HCT116 (cell line): Measurements from ENCODE around the gene MEIS2. TPM values are rescaled to one million over a fixed set of nuclear protein-coding genes. Genes with fewer than 3 reads are reported as not detected.

ENCODE experiments used
- ATAC-seq: fragments of 200-7000 bp; cut with Tn5 transposase; 2 replicates; pipeline ENCODE4 v1.9.1; 2020; ENCODE audit warnings: mild to moderate bottlenecking, moderate library complexity
- BruUV-seq: library from RNA; stranded (reverse); fragments of 400-500 nt; replicated peaks from 2 replicates; lab custom pipeline; 2021; lab: Mats Ljungman, UMichigan
- CTCF ChIA-PET: fragments of 300-600 bp; sonication (Branson Sonifier 250); formaldehyde crosslinking; loops from one replicate; lab custom pipeline; 2021; ENCODE audit warnings: antibody characterized with exemption; lab: Charles Lee
- POLR2A ChIA-PET: fragments of 300-600, 350-600 bp; sonication (Branson Sonifier 250); formaldehyde crosslinking; loops from one replicate; lab custom pipeline; 2021; ENCODE audit warnings: antibody characterized with exemption; lab: Charles Lee
- RAD21 ChIA-PET, 2 experiments: fragments of 300-600 bp; sonication (Branson Sonifier 250); formaldehyde crosslinking; loops; one replicate each; lab custom pipeline; 2023; ENCODE audit warnings: low total read pairs in 2 of 2; ENCODE audit not compliant: uncharacterized antibody in 2 of 2, unreplicated experiment in 2 of 2, low non-redundant PET in 1 of 2; lab: Charles Lee
- DNase-seq: peaks from one replicate; pipeline ENCODE4 v3.0.0-alpha.2; 2010; ENCODE audit warnings: low read depth, low spot score
- H2AFZ ChIP-seq: fragments of 200-600 bp; shearing (Covaris generic), sonication (generic); 2 replicates; pipeline ENCODE4 v1.6.1; 2017; ENCODE audit warnings: low read depth, mixed run types, mixed read lengths, antibody characterized with exemption, low read length; ENCODE audit not compliant: poor library complexity, severe bottlenecking
- H3K27ac ChIP-seq: 2 replicates; pipeline ENCODE4 v1.5.1; 2012; ENCODE audit warnings: low read depth, low read length
- H3K27me3 ChIP-seq: fragments of 200-600 bp; sonication (generic); 2 replicates; pipeline ENCODE4 v1.6.1; 2016; ENCODE audit warnings: mixed run types, low read length, mixed read lengths; ENCODE audit not compliant: insufficient read depth
- H3K36me3 ChIP-seq, 2 experiments: fragments of 200-500 bp in 1 of 2; fragments of 200-600 bp in 1 of 2; sonication (Bioruptor generic) in 1 of 2; sonication (generic) in 1 of 2; 2 replicates each; pipeline versions ENCODE4 v1.5.1 to v1.6.1; 2014 to 2016; ENCODE audit warnings: low read length in 2 of 2, inconsistent platforms in 1 of 2, mixed read lengths in 1 of 2, mixed run types in 1 of 2; ENCODE audit not compliant: insufficient read depth in 2 of 2, control insufficient read depth in 1 of 2
- H3K4me1 ChIP-seq, 2 experiments: fragments of 200-600 bp in 1 of 2; sonication (generic) in 1 of 2; 2 replicates each; pipeline versions ENCODE4 v1.5.1 to v1.6.1; 2012 to 2017; ENCODE audit warnings: low read length in 2 of 2, inconsistent platforms in 1 of 2, mild to moderate bottlenecking in 1 of 2, mixed read lengths in 1 of 2, mixed run types in 1 of 2, moderate library complexity in 1 of 2; ENCODE audit not compliant: insufficient read depth in 2 of 2, control insufficient read depth in 1 of 2
- H3K4me2 ChIP-seq: fragments of 200-600 bp; sonication (generic); 2 replicates; pipeline ENCODE4 v1.6.1; 2017; ENCODE audit warnings: mixed run types, low read length, mixed read lengths
- H3K4me3 ChIP-seq, 2 experiments: fragments of 200-600 bp in 1 of 2; sonication (generic) in 1 of 2; replicated peaks in 1 of 2; 2 replicates each; pipeline ENCODE4 v1.5.1; 2011 to 2016; ENCODE audit warnings: low read length in 2 of 2, control low read depth in 1 of 2, low read depth in 1 of 2, mild to moderate bottlenecking in 1 of 2, mixed read lengths in 1 of 2, mixed run types in 1 of 2
- H3K79me2 ChIP-seq: fragments of 200-600 bp; sonication (generic); 2 replicates; pipeline ENCODE4 v1.6.1; 2017; ENCODE audit warnings: mild to moderate bottlenecking, mixed run types, low read length, moderate library complexity, mixed read lengths; ENCODE audit not compliant: insufficient read depth
- H3K9ac ChIP-seq: fragments of 200-600 bp; sonication (generic); 2 replicates; pipeline ENCODE4 v1.6.1; 2016; ENCODE audit warnings: low read length, mixed read lengths
- H3K9me2 ChIP-seq: fragments of 200-600 bp; sonication (generic), shearing (Covaris generic); 2 replicates; pipeline ENCODE4 v1.6.1; 2017; ENCODE audit warnings: mixed run types, mild to moderate bottlenecking, moderate library complexity; ENCODE audit not compliant: insufficient read depth
- H3K9me3 ChIP-seq, 2 experiments: fragments of 200-500 bp in 1 of 2; fragments of 200-600 bp in 1 of 2; sonication (Bioruptor generic) in 1 of 2; sonication (generic) in 1 of 2; 2 replicates each; pipeline ENCODE4 v1.6.1; 2014 to 2017; ENCODE audit warnings: low read length in 2 of 2, mixed read lengths in 2 of 2, inconsistent platforms in 1 of 2, low read depth in 1 of 2, mild to moderate bottlenecking in 1 of 2, mixed run types in 1 of 2, moderate library complexity in 1 of 2; ENCODE audit not compliant: control insufficient read depth in 1 of 2, insufficient read depth in 1 of 2
- H4K20me1 ChIP-seq: fragments of 200-600 bp; sonication (generic), shearing (Covaris generic); 2 replicates; pipeline ENCODE4 v1.6.1; 2017; ENCODE audit warnings: mixed run types, mild to moderate bottlenecking, moderate library complexity; ENCODE audit not compliant: insufficient read depth
- CBX3 ChIP-seq: IDR thresholded peaks from 2 replicates; pipeline ENCODE4 v1.6.1; 2012; ENCODE audit warnings: low read depth
- CEBPB ChIP-seq: IDR thresholded peaks from 2 replicates; pipeline ENCODE4 v1.6.1; 2012; ENCODE audit warnings: low read depth
- EGR1 ChIP-seq: IDR thresholded peaks from 2 replicates; pipeline ENCODE4 v1.6.1; 2012; ENCODE audit warnings: low read depth
- ELF1 ChIP-seq: IDR thresholded peaks from 2 replicates; pipeline ENCODE4 v1.6.1; 2012; ENCODE audit warnings: low read depth, borderline replicate concordance
- EZH2phosphoT487 ChIP-seq: fragments of 200-600 bp; IDR thresholded peaks from 2 replicates; pipeline ENCODE4 v1.6.1; 2018; ENCODE audit warnings: antibody characterized with exemption, borderline replicate concordance
- RAD21 ChIP-seq: IDR thresholded peaks from 2 replicates; pipeline ENCODE4 v1.6.1; 2012; ENCODE audit warnings: low read depth, mild to moderate bottlenecking
- SIN3A ChIP-seq: IDR thresholded peaks from 2 replicates; pipeline ENCODE4 v1.6.1; 2012; ENCODE audit warnings: low read depth
- SP1 ChIP-seq: IDR thresholded peaks from 2 replicates; pipeline ENCODE4 v1.6.1; 2012; ENCODE audit warnings: low read depth
- SRF ChIP-seq: IDR thresholded peaks from 2 replicates; pipeline ENCODE4 v1.6.1; 2012; ENCODE audit warnings: low read depth
- TCF7L2 ChIP-seq: IDR thresholded peaks from 2 replicates; pipeline ENCODE4 v1.7.0; 2011; ENCODE audit warnings: borderline replicate concordance, inconsistent platforms; ENCODE audit not compliant: insufficient read depth, insufficient read length; ENCODE audit errors: extremely low read depth
- ZNF274 ChIP-seq: fragments of 200-500 bp; sonication (Bioruptor generic); IDR thresholded peaks from 2 replicates; pipeline ENCODE4 v1.6.1; 2014; ENCODE audit warnings: mild to moderate bottlenecking, low read depth, low read length, inconsistent platforms
- intact Hi-C: fragments of 100-400 bp; cut with micrococcal nuclease; formaldehyde crosslinking; loops from 2 replicates; pipeline ENCODE4 v1.10.0; 2022
- total RNA-seq: library from RNA; stranded (reverse); gene quantifications from one replicate; pipeline ENCODE4 v1.2.1, GENCODE V29; 2021; ENCODE audit not compliant: unreplicated experiment
- TF ChIP-seq, protein P1 (sequence below): IDR thresholded peaks from 2 replicates; pipeline ENCODE4 v1.6.1; 2012
- TF ChIP-seq, protein P2 (sequence below): IDR thresholded peaks from 2 replicates; pipeline ENCODE4 v1.6.1; 2011; ENCODE audit warnings: mild to moderate bottlenecking, low read length, moderate library complexity; ENCODE audit not compliant: insufficient replicate concordance; ENCODE audit errors: extremely low read depth
- TF ChIP-seq, protein P3 (sequence below): IDR thresholded peaks from 2 replicates; pipeline ENCODE4 v1.6.1; 2012
- TF ChIP-seq, protein P4 (sequence below), 3 experiments: fragments of 200-600 bp in 1 of 3; sonication (generic) in 1 of 3; IDR thresholded peaks in 2 of 3; conservative IDR thresholded peaks in 1 of 3; 2 replicates each; pipeline ENCODE4 v1.5.1; 2012 to 2017; ENCODE audit warnings: low read depth in 2 of 3, low read length in 2 of 3, antibody characterized with exemption in 1 of 3, borderline replicate concordance in 1 of 3, control low read depth in 1 of 3, mild to moderate bottlenecking in 1 of 3, mixed read lengths in 1 of 3, mixed run types in 1 of 3, moderate library complexity in 1 of 3; ENCODE audit not compliant: insufficient read depth in 1 of 3
- TF ChIP-seq, protein P5 (sequence below): IDR thresholded peaks from 2 replicates; pipeline ENCODE4 v1.6.1; 2012; ENCODE audit warnings: low read depth

Gene MEIS2
- total RNA-seq, 1 experiment from 2014 or later = 11.5 TPM

GRCh38 chr15:36978126-36978525 lies 122.2 kb downstream of the MEIS2 start:
- POLR2A ChIA-PET = no interaction called here
- no peaks in the 10 kb centered on the region for H3K4me1 ChIP-seq
- TF ChIP-seq TCF7L2 (no peak), CBX3 (no peak), SIN3A (no peak), EGR1 (no peak), CEBPB (no peak), SP1 (no peak), ZNF274 (no peak), SRF (no peak), EZH2phosphoT487 (no peak), RAD21 (no peak), ELF1 (no peak)
- TF ChIP-seq, protein P1, sequence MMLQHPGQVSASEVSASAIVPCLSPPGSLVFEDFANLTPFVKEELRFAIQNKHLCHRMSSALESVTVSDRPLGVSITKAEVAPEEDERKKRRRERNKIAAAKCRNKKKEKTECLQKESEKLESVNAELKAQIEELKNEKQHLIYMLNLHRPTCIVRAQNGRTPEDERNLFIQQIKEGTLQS = no peak
- TF ChIP-seq, protein P2, sequence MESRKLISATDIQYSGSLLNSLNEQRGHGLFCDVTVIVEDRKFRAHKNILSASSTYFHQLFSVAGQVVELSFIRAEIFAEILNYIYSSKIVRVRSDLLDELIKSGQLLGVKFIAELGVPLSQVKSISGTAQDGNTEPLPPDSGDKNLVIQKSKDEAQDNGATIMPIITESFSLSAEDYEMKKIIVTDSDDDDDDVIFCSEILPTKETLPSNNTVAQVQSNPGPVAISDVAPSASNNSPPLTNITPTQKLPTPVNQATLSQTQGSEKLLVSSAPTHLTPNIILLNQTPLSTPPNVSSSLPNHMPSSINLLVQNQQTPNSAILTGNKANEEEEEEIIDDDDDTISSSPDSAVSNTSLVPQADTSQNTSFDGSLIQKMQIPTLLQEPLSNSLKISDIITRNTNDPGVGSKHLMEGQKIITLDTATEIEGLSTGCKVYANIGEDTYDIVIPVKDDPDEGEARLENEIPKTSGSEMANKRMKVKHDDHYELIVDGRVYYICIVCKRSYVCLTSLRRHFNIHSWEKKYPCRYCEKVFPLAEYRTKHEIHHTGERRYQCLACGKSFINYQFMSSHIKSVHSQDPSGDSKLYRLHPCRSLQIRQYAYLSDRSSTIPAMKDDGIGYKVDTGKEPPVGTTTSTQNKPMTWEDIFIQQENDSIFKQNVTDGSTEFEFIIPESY = no peak
- TF ChIP-seq, protein P3, sequence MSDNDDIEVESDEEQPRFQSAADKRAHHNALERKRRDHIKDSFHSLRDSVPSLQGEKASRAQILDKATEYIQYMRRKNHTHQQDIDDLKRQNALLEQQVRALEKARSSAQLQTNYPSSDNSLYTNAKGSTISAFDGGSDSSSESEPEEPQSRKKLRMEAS = no peak
- TF ChIP-seq, protein P4, sequence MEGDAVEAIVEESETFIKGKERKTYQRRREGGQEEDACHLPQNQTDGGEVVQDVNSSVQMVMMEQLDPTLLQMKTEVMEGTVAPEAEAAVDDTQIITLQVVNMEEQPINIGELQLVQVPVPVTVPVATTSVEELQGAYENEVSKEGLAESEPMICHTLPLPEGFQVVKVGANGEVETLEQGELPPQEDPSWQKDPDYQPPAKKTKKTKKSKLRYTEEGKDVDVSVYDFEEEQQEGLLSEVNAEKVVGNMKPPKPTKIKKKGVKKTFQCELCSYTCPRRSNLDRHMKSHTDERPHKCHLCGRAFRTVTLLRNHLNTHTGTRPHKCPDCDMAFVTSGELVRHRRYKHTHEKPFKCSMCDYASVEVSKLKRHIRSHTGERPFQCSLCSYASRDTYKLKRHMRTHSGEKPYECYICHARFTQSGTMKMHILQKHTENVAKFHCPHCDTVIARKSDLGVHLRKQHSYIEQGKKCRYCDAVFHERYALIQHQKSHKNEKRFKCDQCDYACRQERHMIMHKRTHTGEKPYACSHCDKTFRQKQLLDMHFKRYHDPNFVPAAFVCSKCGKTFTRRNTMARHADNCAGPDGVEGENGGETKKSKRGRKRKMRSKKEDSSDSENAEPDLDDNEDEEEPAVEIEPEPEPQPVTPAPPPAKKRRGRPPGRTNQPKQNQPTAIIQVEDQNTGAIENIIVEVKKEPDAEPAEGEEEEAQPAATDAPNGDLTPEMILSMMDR (IDR thresholded peaks at IDR 0.05 in 2 of 3, conservative IDR thresholded peaks at IDR 0.05 in 1 of 3; ENCODE audit: borderline replicate concordance in 1 of 3, insufficient read depth in 1 of 3, low read depth in 2 of 3, low read length in 2 of 3) = no peak
- TF ChIP-seq, protein P5, sequence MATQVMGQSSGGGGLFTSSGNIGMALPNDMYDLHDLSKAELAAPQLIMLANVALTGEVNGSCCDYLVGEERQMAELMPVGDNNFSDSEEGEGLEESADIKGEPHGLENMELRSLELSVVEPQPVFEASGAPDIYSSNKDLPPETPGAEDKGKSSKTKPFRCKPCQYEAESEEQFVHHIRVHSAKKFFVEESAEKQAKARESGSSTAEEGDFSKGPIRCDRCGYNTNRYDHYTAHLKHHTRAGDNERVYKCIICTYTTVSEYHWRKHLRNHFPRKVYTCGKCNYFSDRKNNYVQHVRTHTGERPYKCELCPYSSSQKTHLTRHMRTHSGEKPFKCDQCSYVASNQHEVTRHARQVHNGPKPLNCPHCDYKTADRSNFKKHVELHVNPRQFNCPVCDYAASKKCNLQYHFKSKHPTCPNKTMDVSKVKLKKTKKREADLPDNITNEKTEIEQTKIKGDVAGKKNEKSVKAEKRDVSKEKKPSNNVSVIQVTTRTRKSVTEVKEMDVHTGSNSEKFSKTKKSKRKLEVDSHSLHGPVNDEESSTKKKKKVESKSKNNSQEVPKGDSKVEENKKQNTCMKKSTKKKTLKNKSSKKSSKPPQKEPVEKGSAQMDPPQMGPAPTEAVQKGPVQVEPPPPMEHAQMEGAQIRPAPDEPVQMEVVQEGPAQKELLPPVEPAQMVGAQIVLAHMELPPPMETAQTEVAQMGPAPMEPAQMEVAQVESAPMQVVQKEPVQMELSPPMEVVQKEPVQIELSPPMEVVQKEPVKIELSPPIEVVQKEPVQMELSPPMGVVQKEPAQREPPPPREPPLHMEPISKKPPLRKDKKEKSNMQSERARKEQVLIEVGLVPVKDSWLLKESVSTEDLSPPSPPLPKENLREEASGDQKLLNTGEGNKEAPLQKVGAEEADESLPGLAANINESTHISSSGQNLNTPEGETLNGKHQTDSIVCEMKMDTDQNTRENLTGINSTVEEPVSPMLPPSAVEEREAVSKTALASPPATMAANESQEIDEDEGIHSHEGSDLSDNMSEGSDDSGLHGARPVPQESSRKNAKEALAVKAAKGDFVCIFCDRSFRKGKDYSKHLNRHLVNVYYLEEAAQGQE = no peak
- no peaks in the 10 kb centered on the region for H3K36me3 ChIP-seq
- DNase-seq (no peak), ATAC-seq (no peak)
- no peak overlapping the region for H3K9ac ChIP-seq
- no peak overlapping the region for H2AFZ ChIP-seq
- no peak overlapping the region for H3K27ac ChIP-seq
- CTCF ChIA-PET = no interaction called here
- intact Hi-C loops = no loop called here
- H3K79me2 ChIP-seq = no peaks in the 10 kb centered on the region
- BruUV-seq = no TSS peak
- no peaks in the 10 kb centered on the region for H3K9me3 ChIP-seq
- RAD21 ChIA-PET = no interaction called here
- H3K27me3 ChIP-seq = no peaks in the 10 kb centered on the region
- no peak overlapping the region for H3K4me3 ChIP-seq
- no peaks in the 10 kb centered on the region for H3K9me2 ChIP-seq
- H3K4me2 ChIP-seq = no peak overlapping the region
- H4K20me1 ChIP-seq = no peaks in the 10 kb centered on the region
